H9 (cell line): ENCODE results near the gene KRTAP12-1. TPM values are rescaled to one million over a fixed set of nuclear protein-coding genes. Genes with fewer than 3 reads are reported as not detected.

Experiments used
- DNase-seq: peaks from one replicate; pipeline ENCODE4 v3.0.0-alpha.2; 2017
- H2AFZ ChIP-seq: one replicate; pipeline ENCODE4 v1.6.1; 2013; ENCODE audit warnings: mild to moderate bottlenecking, low read length, control low read depth, moderate library complexity
- H2AK5ac ChIP-seq: 2 replicates; pipeline ENCODE4 v1.6.1; 2013; ENCODE audit warnings: low read length, control low read depth, mixed read lengths; ENCODE audit not compliant: insufficient read length
- H2BK120ac ChIP-seq: one replicate; pipeline ENCODE4 v1.6.1; 2013; ENCODE audit warnings: low read depth, mild to moderate bottlenecking, low read length, control low read depth, inconsistent platforms; ENCODE audit not compliant: poor library complexity, severe bottlenecking
- H2BK12ac ChIP-seq: 2 replicates; pipeline ENCODE4 v1.6.1; 2013; ENCODE audit warnings: low read length, control low read depth, mixed read lengths, low read depth; ENCODE audit not compliant: insufficient read length
- H2BK15ac ChIP-seq: 2 replicates; pipeline ENCODE4 v1.6.1; 2013; ENCODE audit warnings: low read depth, low read length, control low read depth
- H2BK20ac ChIP-seq: one replicate; pipeline ENCODE4 v1.6.1; 2013; ENCODE audit warnings: low read depth, mild to moderate bottlenecking, low read length, control low read depth, inconsistent platforms; ENCODE audit not compliant: poor library complexity, severe bottlenecking
- H2BK5ac ChIP-seq: 2 replicates; pipeline ENCODE4 v1.6.1; 2013; ENCODE audit warnings: low read length, control low read depth, mixed read lengths; ENCODE audit not compliant: insufficient read length
- H3K14ac ChIP-seq: 2 replicates; pipeline ENCODE4 v1.6.1; 2013; ENCODE audit warnings: low read length, control low read depth; ENCODE audit not compliant: insufficient read depth
- H3K18ac ChIP-seq: 2 replicates; pipeline ENCODE4 v1.6.1; 2013; ENCODE audit warnings: low read depth, mild to moderate bottlenecking, mixed read lengths, low read length, control low read depth; ENCODE audit not compliant: insufficient read length
- H3K23ac ChIP-seq: 2 replicates; pipeline ENCODE4 v1.6.1; 2013; ENCODE audit warnings: low read length, control low read depth, mixed read lengths, low read depth; ENCODE audit not compliant: insufficient read length
- H3K23me2 ChIP-seq: 2 replicates; pipeline ENCODE4 v1.6.1; 2013; ENCODE audit warnings: low read depth, mild to moderate bottlenecking, mixed read lengths, low read length, control low read depth; ENCODE audit not compliant: insufficient read length, poor library complexity, severe bottlenecking
- H3K27ac ChIP-seq: 2 replicates; pipeline ENCODE4 v1.5.1; 2013; ENCODE audit warnings: low read length, control low read depth, mixed read lengths, low read depth; ENCODE audit not compliant: insufficient read length
- H3K27me3 ChIP-seq: 2 replicates; pipeline ENCODE4 v1.6.1; 2013; ENCODE audit warnings: low read length, control low read depth, inconsistent platforms; ENCODE audit not compliant: insufficient read depth
- H3K4ac ChIP-seq: 2 replicates; pipeline ENCODE4 v1.6.1; 2013; ENCODE audit warnings: low read depth, mild to moderate bottlenecking, control low read depth, inconsistent platforms, low read length, moderate library complexity
- H3K4me1 ChIP-seq: 2 replicates; pipeline ENCODE4 v1.6.1; 2013; ENCODE audit warnings: low read length, control low read depth, inconsistent platforms; ENCODE audit not compliant: insufficient read depth
- H3K4me2 ChIP-seq: 2 replicates; pipeline ENCODE4 v1.6.1; 2013; ENCODE audit warnings: low read length, control low read depth, mixed read lengths; ENCODE audit not compliant: insufficient read length, insufficient read depth
- H3K56ac ChIP-seq: 2 replicates; pipeline ENCODE4 v1.6.1; 2013; ENCODE audit warnings: low read depth, mild to moderate bottlenecking, mixed read lengths, low read length, control low read depth; ENCODE audit not compliant: insufficient read length
- H3K79me1 ChIP-seq: 2 replicates; pipeline ENCODE4 v1.6.1; 2013; ENCODE audit warnings: low read depth, mild to moderate bottlenecking, moderate library complexity, low read length, control low read depth, inconsistent platforms; ENCODE audit not compliant: insufficient read depth, poor library complexity, severe bottlenecking
- H3K79me2 ChIP-seq: 2 replicates; pipeline ENCODE4 v1.6.1; 2013; ENCODE audit warnings: low read length, control low read depth, inconsistent platforms; ENCODE audit not compliant: insufficient read depth
- H3K9ac ChIP-seq: 2 replicates; pipeline ENCODE4 v1.6.1; 2013; ENCODE audit warnings: low read length, control low read depth, mixed read lengths; ENCODE audit not compliant: insufficient read length; ENCODE audit errors: extremely low read depth
- H3K9me3 ChIP-seq: one replicate; pipeline ENCODE4 v1.6.1; 2013; ENCODE audit warnings: low read depth, low read length, inconsistent platforms; ENCODE audit not compliant: control insufficient read depth
- H3T11ph ChIP-seq: one replicate; pipeline ENCODE4 v1.6.1; 2013; ENCODE audit warnings: mild to moderate bottlenecking, low read length, control low read depth, inconsistent platforms
- H4K20me1 ChIP-seq: one replicate; pipeline ENCODE4 v1.6.1; 2013; ENCODE audit not compliant: control insufficient read depth, insufficient read length, insufficient read depth
- H4K5ac ChIP-seq: 2 replicates; pipeline ENCODE4 v1.6.1; 2013; ENCODE audit warnings: low read depth, mild to moderate bottlenecking, mixed read lengths, low read length, control low read depth; ENCODE audit not compliant: insufficient read length
- H4K8ac ChIP-seq: replicated peaks from 2 replicates; pipeline ENCODE4 v1.6.1; 2013; ENCODE audit warnings: low read length, control low read depth, mixed read lengths, low read depth; ENCODE audit not compliant: insufficient read length
- H4K91ac ChIP-seq: 2 replicates; pipeline ENCODE4 v1.6.1; 2013; ENCODE audit warnings: low read depth, mild to moderate bottlenecking, moderate library complexity, mixed read lengths, low read length, control low read depth; ENCODE audit not compliant: insufficient read length
- H3K27ac Mint-ChIP-seq, 3 experiments: 2 replicates in 2 of 3; 3 replicates in 1 of 3; pipeline ENCODE4 v1.8.0; 2020 to 2021; ENCODE audit warnings: mixed read lengths in 3 of 3, mild to moderate bottlenecking in 1 of 3, moderate library complexity in 1 of 3
- H3K27me3 Mint-ChIP-seq: 2 replicates; pipeline ENCODE4 v1.8.0; 2021; ENCODE audit warnings: low read depth, mild to moderate bottlenecking, moderate library complexity, mixed read lengths
- H3K36me3 Mint-ChIP-seq, 3 experiments: 2 replicates in 2 of 3; 3 replicates in 1 of 3; pipeline ENCODE4 v1.8.0; 2020 to 2021; ENCODE audit warnings: low read depth in 3 of 3, mixed read lengths in 3 of 3; ENCODE audit not compliant: insufficient read depth in 1 of 3
- H3K4me1 Mint-ChIP-seq, 2 experiments: 2 replicates each; pipeline ENCODE4 v1.8.0; 2020; ENCODE audit warnings: mixed read lengths in 2 of 2
- H3K4me3 Mint-ChIP-seq, 2 experiments: 2 replicates in 1 of 2; 3 replicates in 1 of 2; pipeline ENCODE4 v1.8.0; 2020 to 2021; ENCODE audit warnings: mild to moderate bottlenecking in 2 of 2, mixed read lengths in 2 of 2, moderate library complexity in 1 of 2
- H3K9me3 Mint-ChIP-seq, 2 experiments: 2 replicates in 1 of 2; 3 replicates in 1 of 2; pipeline ENCODE4 v1.8.0; 2020; ENCODE audit warnings: mild to moderate bottlenecking in 2 of 2, mixed read lengths in 2 of 2, moderate library complexity in 1 of 2
- CTCF ChIP-seq: fragments of 200-600 bp; sonication (generic); conservative IDR thresholded peaks from 3 replicates; pipeline ENCODE4 v1.8.0; 2021; ENCODE audit warnings: antibody characterized with exemption, mild to moderate bottlenecking
- WGBS: extraction: QIAGEN DNeasy Blood & Tissue Kit; methylation state at CpG from one replicate; pipeline ENCODE4 v1.1.7; 2013; ENCODE audit warnings: missing lambda C conversion rate, low lambda C conversion rate, mixed read lengths; ENCODE audit not compliant: insufficient read length; ENCODE audit errors: extremely low coverage; 5-methylcytosine and 5-hydroxymethylcytosine counted together
- total RNA-seq: library from RNA; stranded (reverse); gene quantifications from 2 replicates; pipeline ENCODE4 v1.2.1, GENCODE V29; 2021

KRTAP12-1 gene
- total RNA-seq, 1 experiment from 2014 or later = not detected

GRCh38 chr21:44653656-44654575 lies 28.0 kb downstream of the KRTAP12-1 start:
- no peak overlapping the region for H4K91ac ChIP-seq
- H2AK5ac ChIP-seq = no peak overlapping the region
- no peak overlapping the region for H3K27ac Mint-ChIP-seq
- H3K27ac ChIP-seq = no peak overlapping the region
- H3K4me2 ChIP-seq = no peak overlapping the region
- H3K14ac ChIP-seq = no peak overlapping the region
- H2AFZ ChIP-seq = no peak overlapping the region
- peaks cover 8 to 18% of the 10 kb centered on the region in 2 experiments for H3K4me1 Mint-ChIP-seq
- H3K4ac ChIP-seq = no peak overlapping the region
- no peaks in the 10 kb centered on the region for H3K23me2 ChIP-seq
- H3K27me3 ChIP-seq = no peaks in the 10 kb centered on the region
- no peak overlapping the region for H3K18ac ChIP-seq
- no peaks in the 10 kb centered on the region for H3K79me1 ChIP-seq
- no peaks in the 10 kb centered on the region for H3K4me1 ChIP-seq
- no peaks in the 10 kb centered on the region for H3K9me3 ChIP-seq
- no peak overlapping the region for H4K8ac ChIP-seq
- H2BK15ac ChIP-seq = no peak overlapping the region
- H3K9ac ChIP-seq = no peak overlapping the region
- H3K36me3 Mint-ChIP-seq = peaks cover 4 to 15% (median 8%) of the 10 kb centered on the region in 3 experiments
- H2BK20ac ChIP-seq = no peak overlapping the region
- H3K27me3 Mint-ChIP-seq = peaks cover 22% of the 10 kb centered on the region
- no peak overlapping the region for H2BK12ac ChIP-seq
- H3T11ph ChIP-seq = no peak overlapping the region
- no peak overlapping the region for H4K5ac ChIP-seq
- no peak overlapping the region for H2BK120ac ChIP-seq
- H3K23ac ChIP-seq = no peak overlapping the region
- H4K20me1 ChIP-seq = no peaks in the 10 kb centered on the region
- H3K4me3 Mint-ChIP-seq = no peak overlapping the region
- DNase-seq = no peak
- no peak for TF ChIP-seq CTCF
- no peaks in the 10 kb centered on the region for H3K79me2 ChIP-seq
- H3K9me3 Mint-ChIP-seq = peaks cover 15 to 16% of the 10 kb centered on the region in 2 experiments; a peak in 4 of 5 replicates
- no peak overlapping the region for H3K56ac ChIP-seq
- no peak overlapping the region for H2BK5ac ChIP-seq
- WGBS = no CpG with 5 or more reads among the region's 17 CpGs
